B cell (primary cell): ENCODE results near the gene ATAD2B.

Experiments used
- EZH2 ChIP-seq: IDR thresholded peaks from 2 replicates; pipeline ENCODE4 v1.6.1; 2012; ENCODE audit warnings: borderline replicate concordance, low read depth, mild to moderate bottlenecking, moderate library complexity, low read length; ENCODE audit not compliant: insufficient read depth, poor library complexity, severe bottlenecking
- TF ChIP-seq, protein P1 (sequence below): fragments of 200-600 bp; IDR thresholded peaks from one replicate; pipeline ENCODE4 v1.8.0; 2022; ENCODE audit warnings: antibody characterized with exemption, mild to moderate bottlenecking

DNA sequence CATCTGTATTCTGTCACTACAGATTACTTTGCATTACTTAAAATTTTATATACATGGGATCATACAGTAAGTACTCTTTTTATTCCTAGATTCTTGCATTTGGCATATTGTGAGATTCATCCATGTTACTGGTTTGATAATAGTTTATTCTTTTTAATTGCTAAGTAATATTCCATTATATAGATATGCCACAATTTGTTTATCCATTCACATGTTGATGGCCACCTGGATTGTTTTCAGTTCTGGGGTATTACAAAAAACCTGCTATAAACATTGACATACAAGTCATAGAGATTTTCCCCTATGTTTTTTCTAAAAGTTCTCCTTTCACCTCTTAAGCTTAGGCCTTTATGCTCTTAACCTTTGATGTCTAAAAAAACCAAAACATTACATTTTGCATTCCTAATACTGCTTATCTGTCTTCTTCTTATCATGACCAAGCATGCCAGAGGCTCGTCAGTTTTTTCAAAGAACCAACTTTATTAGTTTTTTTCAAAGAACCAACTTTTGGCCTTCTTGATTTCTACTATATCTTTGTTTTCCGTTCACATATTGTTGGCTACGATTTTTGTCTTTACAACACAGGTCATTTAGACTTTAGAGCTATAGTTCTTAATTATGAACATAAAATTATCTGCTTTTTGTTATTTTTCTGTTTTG is 86.9 kb downstream of the ATAD2B start:
- TF ChIP-seq, protein P1, sequence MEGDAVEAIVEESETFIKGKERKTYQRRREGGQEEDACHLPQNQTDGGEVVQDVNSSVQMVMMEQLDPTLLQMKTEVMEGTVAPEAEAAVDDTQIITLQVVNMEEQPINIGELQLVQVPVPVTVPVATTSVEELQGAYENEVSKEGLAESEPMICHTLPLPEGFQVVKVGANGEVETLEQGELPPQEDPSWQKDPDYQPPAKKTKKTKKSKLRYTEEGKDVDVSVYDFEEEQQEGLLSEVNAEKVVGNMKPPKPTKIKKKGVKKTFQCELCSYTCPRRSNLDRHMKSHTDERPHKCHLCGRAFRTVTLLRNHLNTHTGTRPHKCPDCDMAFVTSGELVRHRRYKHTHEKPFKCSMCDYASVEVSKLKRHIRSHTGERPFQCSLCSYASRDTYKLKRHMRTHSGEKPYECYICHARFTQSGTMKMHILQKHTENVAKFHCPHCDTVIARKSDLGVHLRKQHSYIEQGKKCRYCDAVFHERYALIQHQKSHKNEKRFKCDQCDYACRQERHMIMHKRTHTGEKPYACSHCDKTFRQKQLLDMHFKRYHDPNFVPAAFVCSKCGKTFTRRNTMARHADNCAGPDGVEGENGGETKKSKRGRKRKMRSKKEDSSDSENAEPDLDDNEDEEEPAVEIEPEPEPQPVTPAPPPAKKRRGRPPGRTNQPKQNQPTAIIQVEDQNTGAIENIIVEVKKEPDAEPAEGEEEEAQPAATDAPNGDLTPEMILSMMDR: no peak
- TF ChIP-seq EZH2: no peak
